ENCODE measurements around the gene ZNF485.
"Not testable (repeated sequence)": the region's sequence is repeated elsewhere in the genome, so short reads cannot be mapped to it uniquely, and the experiment has no call there.

The ZNF485 gene

DNA sequence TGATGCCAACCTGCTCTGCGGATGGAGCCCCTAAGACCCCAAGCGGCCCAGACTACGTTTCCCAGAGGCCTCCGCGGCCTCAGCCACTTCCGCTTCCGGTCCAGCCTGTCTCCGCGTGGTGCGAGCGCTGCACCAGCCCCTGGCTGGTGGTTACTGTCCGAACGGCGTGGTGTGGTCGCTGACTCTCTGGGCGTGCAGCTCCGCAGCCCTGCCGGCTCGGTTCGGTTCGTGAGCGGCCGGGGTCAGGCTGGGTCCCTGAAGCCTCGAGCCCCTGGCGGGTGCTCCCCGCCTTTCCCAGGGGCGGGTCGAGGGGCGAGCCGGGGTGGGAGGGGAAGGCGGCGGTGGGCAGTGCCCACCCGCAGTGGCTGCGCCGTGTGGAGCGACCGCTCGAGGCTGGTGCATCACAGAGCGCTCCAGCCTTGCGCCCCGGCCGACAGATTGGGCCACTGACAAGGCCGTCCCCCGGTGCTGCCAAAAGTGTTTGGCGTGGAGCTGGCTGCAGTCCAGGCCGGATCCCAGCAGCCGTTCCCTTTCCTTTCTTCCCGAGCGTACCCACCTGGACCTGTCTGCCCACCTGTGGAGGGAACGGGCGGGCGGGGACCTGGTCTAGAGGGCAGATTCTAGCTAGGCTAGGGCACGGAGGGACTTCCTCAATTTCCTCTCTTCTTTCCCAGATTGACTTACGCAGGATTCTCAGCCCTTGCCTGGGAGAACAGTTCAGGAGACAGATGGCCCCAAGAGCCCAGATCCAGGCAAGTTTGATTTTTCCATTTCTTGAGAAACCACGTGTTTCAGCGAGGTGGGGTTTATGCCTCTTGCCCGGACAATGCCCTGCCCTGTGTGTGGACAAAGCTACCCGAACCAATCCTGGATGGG is at the start of gene ZNF485:
ZNF485 (plus strand) TSS at position 116 of the 876 bp plus-strand sequence; CDS start at position 729, 613 bp downstream.
- peak; percentile 81 for DNase-seq

DNA sequence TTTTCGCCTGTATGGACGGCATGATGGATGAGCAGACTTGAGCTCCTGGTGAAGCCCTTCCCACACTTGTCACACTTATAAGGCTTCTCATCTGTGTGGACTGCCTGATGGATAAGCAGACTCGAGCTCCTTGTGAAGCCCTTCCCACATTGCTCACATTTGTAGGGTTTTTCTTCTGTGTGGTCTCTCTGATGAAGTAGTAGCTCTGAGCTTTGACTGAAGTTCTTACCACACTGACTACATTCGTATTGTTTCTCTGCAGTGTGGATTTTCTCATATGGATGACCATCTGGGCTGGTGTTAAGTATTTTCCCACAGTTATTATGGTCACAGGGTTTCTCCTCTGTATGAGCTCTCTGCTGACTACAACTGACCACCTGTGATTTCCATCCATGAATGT is 49.0 kb upstream of the ZNF485 start:
- no peak for DNase-seq

DNA sequence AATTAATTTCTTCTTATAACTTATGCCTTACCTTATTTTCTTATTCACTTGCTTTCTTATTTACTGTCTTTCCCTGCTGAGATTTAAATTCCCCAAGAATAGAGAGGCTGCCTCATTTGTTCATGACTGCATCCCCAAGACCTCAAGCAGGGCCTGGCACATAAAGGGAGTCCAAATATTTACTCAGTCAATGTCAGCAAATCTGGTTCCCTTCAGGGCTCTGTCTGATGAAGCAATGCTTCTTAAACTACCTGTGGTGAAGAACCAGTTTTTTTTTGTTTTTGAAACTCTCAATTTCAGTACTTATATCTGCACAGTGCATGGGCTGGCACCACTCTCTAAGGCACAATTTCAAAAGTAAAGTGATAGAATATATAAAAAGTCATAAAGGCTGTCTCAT is 36.6 kb upstream of the ZNF485 start:
- no peak for DNase-seq

DNA sequence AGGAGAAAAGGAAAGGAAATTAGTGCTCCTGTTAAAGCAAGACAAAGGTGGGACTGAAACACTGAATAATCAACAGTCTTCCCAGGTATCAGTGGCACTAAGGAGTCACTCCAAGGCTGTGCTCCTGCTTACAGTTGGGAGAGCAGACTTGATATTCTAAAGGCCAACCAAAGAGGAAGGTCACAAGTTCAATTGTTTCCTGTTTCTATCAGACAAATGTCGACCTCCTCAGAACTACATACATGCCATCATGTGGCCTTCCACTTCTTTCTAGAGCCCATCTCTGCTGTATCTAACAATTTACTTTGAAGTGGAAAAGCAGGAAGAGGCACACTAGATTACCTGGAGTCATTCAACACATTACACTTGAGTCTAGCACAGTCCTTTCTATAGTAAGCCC is 35.3 kb upstream of the ZNF485 start:
- no peak for DNase-seq

DNA sequence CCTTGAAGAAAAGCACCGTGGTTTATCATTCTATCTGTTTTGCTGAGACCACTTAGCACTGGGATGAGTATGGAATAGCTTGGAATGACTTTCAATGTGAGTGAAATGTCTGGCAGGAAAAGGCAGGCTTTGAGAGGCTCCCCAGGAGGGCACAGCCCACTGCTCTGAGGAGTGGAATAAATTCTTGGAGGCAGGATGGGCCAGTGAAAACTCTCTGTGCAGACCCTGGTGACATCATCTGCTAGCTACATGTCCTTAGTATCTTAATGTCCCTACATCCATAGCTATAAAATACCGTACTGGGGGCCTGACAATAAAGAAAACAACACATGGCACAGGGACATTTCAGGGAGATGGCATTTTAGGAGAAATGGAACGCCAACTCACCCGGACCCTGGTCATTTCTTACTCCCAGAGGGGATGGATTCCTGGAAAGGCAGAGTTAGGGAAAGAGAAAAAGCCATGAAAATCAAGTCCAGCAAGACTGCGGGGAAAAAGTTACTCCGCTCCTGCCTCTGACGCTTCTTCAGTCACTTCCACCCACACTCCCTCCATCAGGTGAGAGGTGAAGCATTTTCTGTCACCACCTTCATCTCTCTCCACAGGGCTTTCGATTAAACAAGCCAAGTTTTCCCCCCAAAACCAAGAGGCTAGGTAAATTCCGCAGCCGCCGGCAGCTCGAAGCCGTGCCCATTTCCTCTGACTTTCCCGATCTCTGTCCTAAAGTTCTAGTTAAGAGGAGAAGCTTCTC is 32.8 kb upstream of the ZNF485 start:
- no peak for DNase-seq

DNA sequence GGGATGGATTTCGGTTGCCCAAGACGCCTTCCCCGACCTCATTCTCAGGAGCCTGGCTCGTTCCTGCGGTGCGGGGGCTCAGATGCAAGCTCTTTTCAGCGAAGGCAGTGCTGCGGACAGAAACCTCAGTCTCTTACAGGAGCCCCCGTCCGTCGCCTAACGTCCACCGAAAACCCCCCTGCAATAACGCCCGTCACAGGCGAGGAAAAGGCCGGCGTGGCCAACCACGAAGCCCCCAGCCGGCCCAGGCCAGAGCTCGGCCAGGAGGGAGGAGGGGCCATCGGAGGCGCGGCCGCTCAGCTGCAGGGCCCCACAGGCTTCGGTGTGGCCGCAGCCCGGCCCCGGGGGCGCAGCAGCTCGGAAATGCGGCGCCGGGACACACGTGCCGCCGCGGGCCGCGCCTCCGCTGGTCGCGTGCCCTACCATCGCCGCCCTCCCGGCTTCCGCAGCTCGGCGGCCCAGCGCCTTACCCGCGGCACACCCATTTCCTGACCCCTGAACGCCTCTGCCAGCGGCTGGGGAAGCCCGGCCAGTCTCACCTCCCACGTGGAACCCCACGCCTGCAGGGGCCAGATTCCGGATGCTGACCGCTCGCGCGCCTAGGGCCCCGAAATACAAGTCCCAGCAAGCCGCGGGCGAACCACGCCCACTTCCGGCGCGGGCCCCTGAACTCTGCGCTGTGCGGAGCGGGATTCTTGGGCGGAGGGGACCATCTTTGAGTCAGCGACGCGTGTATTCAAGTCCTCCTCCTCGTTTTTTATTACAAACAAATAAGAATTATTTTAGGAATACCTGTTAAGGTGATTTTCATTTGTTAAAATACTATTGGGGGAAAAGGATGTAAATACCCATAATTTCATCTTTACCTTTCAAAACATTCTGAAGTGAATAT is 32.0 kb upstream of the ZNF485 start, which contains the start of gene ZNF239:
ZNF239 (minus strand) TSS at position 616 of the 892 bp plus-strand sequence. CDS start 16,537 bp downstream, outside the sequence.
- peak; percentile 94 for DNase-seq

DNA sequence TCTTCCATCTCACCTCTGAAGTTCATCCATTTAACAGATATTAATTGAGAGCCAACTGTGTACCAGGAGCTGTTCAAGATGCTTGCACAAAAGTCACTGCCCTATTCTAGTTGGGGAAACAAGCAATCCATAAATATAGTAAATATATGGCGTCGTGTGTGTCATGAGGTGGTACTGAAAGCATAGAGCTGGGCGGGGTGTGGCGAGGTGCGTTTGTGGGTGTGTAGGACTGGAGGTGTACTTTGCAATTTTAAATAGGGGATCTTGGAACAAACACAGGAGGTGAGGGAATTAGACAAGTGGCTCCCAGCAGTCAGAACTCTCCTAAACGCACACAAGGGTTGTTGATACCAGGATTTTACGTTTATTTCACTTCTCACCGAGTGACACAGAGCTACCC is 31.3 kb upstream of the ZNF485 start:
- DNase-seq: no peak

DNA sequence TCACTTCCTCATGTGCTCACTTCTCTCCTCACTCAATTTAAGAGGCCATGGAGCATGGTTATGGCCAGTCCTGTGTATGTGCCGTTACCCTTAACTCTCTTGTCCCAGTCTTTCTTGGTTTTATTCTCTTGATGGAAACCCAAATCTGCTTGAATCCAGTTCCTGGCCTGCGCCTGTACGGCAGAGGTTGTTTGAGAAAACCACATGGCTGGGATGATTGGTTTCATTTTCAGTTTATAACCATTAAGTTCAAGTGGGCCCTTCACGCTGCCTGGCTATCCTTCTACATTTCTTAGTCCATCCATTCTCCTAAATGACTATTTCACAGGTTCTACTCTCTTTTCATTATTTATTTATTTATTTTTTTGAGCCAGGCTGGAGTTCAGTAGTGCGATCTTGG is 30.2 kb upstream of the ZNF485 start:
- DNase-seq: no peak

DNA sequence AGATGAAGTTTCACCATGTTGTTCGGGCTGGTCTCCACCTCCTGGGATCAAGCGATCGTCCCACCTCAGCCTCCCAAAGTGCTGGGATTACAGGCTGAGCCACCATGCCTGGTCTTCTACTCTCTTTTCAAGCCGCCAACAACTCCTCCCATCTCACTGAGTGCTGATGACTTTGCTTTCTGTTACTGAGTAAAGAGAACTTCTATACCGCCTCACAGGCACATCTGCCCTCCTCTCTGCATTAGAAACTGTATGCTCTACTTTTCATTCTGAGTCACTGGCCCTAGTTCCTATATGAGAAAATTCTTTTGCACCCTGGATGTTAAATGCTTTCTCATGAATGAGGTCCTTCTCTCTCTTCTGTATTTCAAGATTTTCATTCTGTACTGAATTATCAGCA is 29.7 kb upstream of the ZNF485 start:
- DNase-seq: no peak

DNA sequence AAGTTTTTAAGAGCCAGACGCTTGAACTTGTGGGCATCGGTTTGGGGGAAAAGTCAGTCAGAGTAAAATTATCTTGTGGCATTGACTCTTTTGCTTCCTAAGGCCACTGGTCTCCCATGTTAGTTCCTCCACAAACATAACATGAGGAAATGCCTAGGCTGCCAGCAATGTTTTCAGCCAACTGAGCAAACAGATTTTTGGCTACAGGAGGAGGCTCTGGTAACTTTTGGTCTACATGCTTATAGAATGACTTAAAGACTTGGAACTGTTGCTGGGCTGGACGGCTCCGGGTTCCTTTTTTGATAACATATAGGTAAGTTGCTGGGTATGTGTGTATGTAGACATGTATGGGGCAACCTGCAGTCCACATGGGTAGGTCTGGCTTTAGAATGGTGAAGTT is 22.2 kb upstream of the ZNF485 start:
- no peak for DNase-seq

DNA sequence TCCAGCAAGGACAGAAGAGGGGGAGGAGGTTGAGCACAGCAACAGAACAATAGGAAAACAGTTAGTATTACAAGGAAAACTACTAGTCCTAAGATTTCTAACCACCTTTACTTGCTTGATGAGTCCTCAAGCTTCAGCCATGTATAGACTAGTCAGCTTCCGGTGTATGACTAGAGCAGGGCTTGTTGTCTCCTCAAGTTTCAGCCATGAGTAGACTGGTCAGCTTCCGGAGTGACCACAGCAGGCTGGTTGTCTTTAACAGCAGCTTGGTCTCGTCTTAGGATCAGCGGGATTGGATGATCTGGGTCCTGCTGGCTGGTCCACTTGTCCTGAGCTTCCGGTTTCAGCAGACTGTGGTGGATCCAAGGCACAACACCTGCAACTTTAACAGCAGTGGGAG is 21.2 kb upstream of the ZNF485 start:
- no peak for DNase-seq

DNA sequence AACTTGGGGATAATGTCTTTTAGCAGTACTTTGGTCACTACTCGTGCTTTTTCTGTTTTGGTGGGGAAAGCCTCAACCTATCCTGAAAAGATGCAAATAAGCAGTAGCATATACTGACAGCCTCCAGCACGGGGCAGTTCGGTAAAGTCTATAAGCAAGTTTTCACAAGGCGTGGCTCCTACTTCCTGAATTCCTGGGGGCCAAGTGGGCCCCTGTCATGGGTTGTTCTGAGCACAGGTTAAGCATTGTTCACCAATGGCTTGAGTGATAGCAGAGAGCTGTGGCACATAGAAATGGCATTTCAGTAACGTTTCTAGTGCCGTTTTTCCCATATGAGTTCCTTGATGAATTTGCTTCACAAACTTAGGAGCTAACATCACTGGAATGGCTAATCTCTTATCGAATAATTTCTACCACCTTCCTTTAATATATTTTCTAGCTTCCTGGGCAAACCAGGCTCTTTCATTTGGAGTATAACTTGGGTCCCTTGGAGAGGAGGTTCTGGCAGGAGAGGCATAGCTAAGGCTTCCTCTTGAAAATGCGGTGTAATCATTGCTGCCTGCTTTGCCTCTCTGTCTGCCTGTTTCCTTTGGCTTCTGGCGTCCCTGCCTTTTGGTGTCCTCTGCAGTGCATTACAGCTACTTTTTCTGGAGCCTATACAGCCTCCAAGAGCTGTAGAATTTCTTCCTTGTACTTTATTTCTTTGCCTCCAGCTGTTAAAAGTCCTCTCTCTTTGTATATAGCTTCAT is 20.1 kb upstream of the ZNF485 start:
- DNase-seq: no peak

DNA sequence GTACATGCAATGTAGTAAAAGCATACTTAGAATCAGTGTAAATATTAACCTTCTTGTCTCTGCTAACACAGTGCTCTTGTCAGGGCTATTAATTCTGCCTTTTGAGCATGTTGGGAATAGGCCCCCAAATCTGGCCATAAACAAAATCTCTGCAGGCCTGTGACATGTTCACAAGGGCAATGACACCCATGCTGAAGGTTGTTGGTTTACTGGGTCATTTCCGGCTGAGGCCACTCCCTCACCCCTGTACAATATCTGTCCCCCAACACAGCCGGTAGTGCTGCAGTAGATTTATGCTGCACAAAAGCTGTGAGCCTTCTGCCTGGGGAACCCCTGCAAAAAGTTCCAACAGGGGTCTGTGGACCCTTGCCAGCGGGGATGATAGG is 19.5 kb upstream of the ZNF485 start:
- not testable (repeated sequence) for DNase-seq

DNA sequence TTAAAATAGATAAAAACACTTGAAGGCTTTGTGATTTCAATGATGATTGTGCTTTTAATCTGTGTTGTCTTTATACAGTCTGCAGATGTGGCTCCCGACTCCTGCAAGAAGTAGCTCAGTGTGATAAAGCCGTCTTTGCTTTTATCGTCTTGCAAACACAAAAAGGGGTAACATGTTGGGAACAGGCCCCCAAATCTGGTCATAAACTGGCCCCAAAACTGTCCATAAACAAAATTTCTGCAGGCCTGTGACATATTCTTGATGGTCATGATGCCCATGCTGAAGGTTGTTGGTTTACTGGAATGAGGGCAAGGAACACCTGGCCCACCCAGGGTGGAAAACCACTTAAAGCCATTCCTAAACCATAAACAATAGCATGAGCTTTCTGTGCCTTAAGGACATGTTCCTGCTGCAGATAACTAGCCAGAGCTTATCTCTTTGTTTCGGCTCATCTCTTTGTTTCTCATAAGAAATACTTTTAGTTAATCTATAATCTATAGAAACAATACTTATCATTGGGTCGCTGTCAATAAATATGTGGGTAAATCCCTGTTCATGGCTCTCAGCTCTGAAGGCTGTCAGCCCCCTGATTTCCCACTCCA is 14.8 kb upstream of the ZNF485 start:
- DNase-seq: no peak

DNA sequence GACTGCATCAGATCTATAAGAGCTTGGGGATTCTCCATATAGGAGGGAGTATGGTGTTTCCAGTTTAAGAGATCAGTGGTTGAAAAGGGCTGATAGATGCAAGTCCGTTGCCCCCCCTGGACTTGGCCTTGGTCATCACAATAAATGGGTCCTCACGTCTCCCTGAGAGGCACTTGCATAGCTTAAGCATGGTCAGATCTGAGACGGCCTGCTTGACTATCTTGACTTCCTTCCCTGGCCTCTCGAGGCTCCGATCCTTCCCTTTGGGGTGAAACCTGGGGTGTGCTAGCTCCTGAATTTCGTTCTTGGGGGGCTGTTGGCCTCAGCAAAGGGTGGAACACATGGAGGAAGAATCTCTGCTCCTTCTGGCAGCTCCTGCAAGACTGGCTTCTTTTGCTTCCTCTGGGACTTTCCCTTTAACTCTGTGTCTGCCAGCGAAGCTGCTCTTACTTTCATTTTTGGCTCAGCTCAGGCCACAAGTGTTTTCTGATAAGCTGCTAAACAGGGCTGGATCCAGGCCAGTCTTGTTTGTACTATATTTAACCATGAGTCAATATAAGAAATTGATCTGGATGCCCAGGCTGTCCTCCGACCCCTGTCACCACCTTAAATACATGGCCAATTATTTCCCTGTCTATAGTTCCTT is 11.2 kb upstream of the ZNF485 start:
- DNase-seq: no peak

DNA sequence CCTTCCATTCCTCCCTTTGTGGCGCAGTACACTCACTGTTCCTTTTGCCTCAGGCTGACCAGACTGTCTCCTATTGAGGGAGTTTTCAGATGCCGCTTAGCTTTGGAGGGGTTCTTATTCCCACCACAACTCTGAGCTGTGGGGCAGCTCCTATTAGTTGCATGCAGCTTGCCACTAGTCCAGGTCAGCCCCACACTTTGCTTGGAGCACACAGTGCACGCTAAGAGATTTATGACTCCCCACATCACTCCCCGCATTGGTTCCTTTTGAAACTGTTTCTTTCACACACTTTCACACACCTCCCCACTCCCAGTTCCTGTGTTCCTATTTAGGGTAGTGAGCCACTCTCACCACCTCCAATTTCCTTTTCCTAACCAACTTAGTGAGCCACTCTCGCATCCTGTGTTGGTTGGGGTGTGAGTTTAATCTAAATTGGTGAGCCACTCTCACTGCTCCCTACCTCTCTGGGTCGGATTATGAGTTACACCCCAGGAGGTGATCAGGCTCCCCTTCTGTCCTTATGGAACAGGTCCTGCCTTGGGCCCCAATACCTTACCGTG is 10.4 kb upstream of the ZNF485 start:
- no peak for DNase-seq

DNA sequence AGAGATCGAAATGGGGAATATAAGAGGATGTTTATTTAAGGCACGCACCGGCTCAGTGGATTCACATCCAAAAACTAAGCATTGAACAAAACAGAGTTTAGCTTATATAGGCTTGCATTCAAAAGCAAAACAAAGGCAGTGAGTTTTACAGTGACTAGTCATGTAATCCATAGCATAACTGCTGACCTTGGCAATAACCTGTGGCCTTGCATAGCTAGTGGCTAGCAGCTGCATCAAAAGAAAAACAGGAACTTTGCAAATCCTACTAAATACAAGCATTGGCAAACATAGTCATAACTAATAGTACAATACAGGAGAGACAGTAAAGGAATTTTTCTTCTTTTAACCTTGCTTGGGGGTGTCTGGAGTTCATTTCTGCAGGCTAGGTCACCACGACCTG is 9.7 kb upstream of the ZNF485 start:
- DNase-seq: no peak

DNA sequence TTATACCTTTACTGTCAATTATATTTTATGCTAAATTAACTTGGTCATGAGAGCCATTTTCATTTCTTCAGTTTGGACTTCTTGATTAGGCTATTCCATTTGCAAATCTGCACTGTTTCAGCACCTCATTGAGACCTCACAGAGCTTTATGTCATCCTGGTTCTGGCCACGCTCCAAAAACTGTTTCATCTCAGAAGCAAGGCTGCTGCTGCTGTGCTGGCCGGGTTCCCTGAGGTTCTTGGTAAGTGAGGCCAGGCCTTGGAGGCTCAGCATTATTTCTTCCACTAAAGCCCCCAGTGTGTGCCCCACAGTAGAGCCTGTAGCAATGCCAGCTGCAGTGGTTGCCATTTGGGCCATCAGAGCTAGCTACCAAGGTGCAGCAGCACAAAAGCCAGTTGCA is 7.8 kb upstream of the ZNF485 start:
- DNase-seq: no peak

DNA sequence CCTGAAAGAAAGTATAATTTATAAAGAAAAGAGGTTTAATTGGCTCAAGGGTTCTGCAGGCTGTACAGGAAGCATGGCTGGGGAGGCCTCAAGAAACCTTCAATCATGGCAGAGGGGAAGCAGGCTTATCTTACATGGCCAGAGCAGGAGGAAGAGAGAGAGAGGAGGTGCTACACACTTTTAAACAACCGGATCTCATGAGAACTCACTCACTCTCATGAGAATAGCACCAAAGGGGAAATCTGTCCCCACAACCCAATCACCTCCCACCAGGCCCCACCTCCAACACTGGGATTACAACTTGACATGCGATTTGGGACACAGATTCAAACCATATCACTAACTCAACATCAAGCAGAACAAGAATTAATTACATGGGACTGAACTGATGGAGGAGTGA is 6.9 kb upstream of the ZNF485 start:
- no peak for DNase-seq

DNA sequence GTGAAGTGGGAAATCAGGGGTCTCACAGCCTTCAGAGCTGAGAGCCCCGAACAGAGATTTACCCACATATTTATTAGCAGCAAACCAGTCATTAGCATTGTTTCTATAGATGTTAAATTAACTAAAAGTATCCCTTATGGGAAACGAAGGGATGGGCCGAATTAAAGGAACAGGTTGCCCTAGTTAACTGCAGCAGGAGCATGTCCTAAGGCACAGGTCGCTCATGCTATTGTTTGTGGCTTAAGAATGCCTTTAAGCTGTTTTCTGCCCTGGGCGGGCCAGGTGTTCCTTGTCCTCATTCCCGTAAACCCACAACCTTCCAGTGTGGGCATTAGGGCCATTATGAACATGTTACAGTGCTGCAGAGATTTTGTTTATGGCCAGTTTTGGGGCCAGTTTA is 4.7 kb upstream of the ZNF485 start:
- not testable (repeated sequence) for DNase-seq

DNA sequence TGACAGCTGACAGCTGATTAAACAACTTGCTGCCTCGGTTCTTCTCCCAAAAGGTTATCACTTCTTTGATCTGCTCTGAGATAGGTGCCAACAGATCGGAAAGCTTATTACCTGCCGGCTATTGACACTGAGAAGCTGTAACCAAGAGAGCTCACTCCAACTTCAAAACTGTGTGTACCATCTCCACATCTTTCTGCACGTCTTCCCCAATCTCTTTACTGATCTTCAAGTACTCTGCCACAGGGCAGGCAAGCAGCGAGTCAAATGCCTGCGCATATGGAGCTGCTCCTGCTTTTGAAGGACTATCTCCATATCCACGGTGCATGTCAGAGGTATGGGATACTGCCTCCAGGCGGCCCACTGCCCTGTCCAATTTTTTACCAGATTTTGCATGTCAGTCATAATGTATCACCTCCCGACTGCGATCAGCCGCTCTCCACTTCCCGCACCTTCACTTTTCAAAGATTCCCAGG is 352 bp upstream of the ZNF485 start:
- no peak for DNase-seq

All from left hindlimb (tissue), 1 donor.